NOMO-1 (cell line): ENCODE data around the gene TCHH.
A peak's percentile ranks its signal among the peaks of the same experiment; 100 is the strongest.
"Not testable (repeated sequence)": the region's sequence is repeated elsewhere in the genome, so short reads cannot be mapped to it uniquely, and the experiment has no call there.

Experiments
- DNase-seq, 2 experiments: peaks; one replicate each; lab custom pipeline; 2025; ENCODE audit not compliant: unreplicated experiment in 2 of 2; lab: John Stamatoyannopoulos, UW

Gene TCHH

GRCh38 chr1:152112885-152113432, 2.3 kb downstream of the TCHH start:
- no peak for DNase-seq

- peak in 1 of 2 experiments; percentile 8 for DNase-seq
Measured at GRCh38 chr1:152112101-152112884, 3.0 kb downstream of the TCHH start.

GRCh38 chr1:152111515-152111968, 3.7 kb downstream of the TCHH start:
- DNase-seq = peak; percentile 52 to 56

GRCh38 chr1:152110860-152111514, 4.3 kb downstream of the TCHH start:
- peak; percentile 56 to 64 for DNase-seq

GRCh38 chr1:152110365-152110859, 4.8 kb downstream of the TCHH start:
- peak in 1 of 2 experiments; percentile 60 for DNase-seq

- no peak for DNase-seq
Measured at GRCh38 chr1:152109998-152110294, 5.3 kb downstream of the TCHH start.

- no peak for DNase-seq
Measured at GRCh38 chr1:152109231-152109997, 5.8 kb downstream of the TCHH start.

GRCh38 chr1:152108882-152109222, 6.4 kb downstream of the TCHH start:
- no peak for DNase-seq

- DNase-seq = peak in 1 of 2 experiments; percentile 14
Measured at GRCh38 chr1:152107984-152108881, 7.0 kb downstream of the TCHH start.

- peak in 1 of 2 experiments; percentile 17 for DNase-seq
Measured at GRCh38 chr1:152107031-152107983, 7.9 kb downstream of the TCHH start.

GRCh38 chr1:152104854-152105253, 10.4 kb downstream of the TCHH start:
- no peak for DNase-seq

GRCh38 chr1:152096931-152097330, 18.3 kb downstream of the TCHH start:
- DNase-seq = no peak

GRCh38 chr1:152089014-152089674, 26.1 kb downstream of the TCHH start, which contains the start of gene TCHHL1:
Gene TCHHL1, minus strand, starts transcription at chr1:152089064. Its CDS starts 921 bp downstream, at chr1:152088143.
- no peak for DNase-seq

GRCh38 chr1:152086760-152087159, 28.5 kb downstream of the TCHH start:
- DNase-seq = no peak

- no peak for DNase-seq
Measured at GRCh38 chr1:152084853-152085252, 30.4 kb downstream of the TCHH start.

- DNase-seq = not testable (repeated sequence)
Measured at GRCh38 chr1:152081026-152081425, 34.2 kb downstream of the TCHH start.

GRCh38 chr1:152080494-152080893, 34.8 kb downstream of the TCHH start:
- not testable (repeated sequence) for DNase-seq

GRCh38 chr1:152078831-152079441, 36.3 kb downstream of the TCHH start:
- DNase-seq = no peak
